Activated T-cell treated with anti-CD3 and anti-CD28 coated beads, Interleukin-2, amount 50 U/mL, for 72 hours (primary cell): ENCODE data around the gene SLC12A8. TPM values are rescaled to one million over a fixed set of nuclear protein-coding genes. Genes with fewer than 3 reads are reported as not detected.

Experiments used
- ATAC-seq, 2 donors: fragments of 150-1000 bp; cut with Tn5 transposase; replicated peaks in 1 of 2; 2 replicates each; pipeline ENCODE4 v1.10.0; 2021; ENCODE audit warnings: moderate library complexity in 2 of 2, mild to moderate bottlenecking in 1 of 2
- DNase-seq, 2 donors: peaks; one replicate each; pipeline ENCODE4 v3.0.0; 2021 to 2022; ENCODE audit warnings: mixed read lengths in 1 of 2
- H3K27ac Mint-ChIP-seq: one replicate; pipeline ENCODE4 v1.8.0; 2022; ENCODE audit warnings: mild to moderate bottlenecking, moderate library complexity, mixed read lengths
- H3K27me3 Mint-ChIP-seq: one replicate; pipeline ENCODE4 v1.8.0; 2022; ENCODE audit warnings: low read depth, mixed read lengths
- H3K36me3 Mint-ChIP-seq, 2 donors: one replicate each; pipeline ENCODE4 v1.8.0; 2022; ENCODE audit warnings: mixed read lengths in 2 of 2, mild to moderate bottlenecking in 1 of 2; ENCODE audit not compliant: insufficient read depth in 2 of 2
- H3K4me1 Mint-ChIP-seq: one replicate; pipeline ENCODE4 v1.8.0; 2022; ENCODE audit warnings: low read depth, mixed read lengths
- H3K4me3 Mint-ChIP-seq, 2 donors: one replicate each; pipeline ENCODE4 v1.8.0; 2022; ENCODE audit warnings: mild to moderate bottlenecking in 2 of 2, mixed read lengths in 2 of 2, moderate library complexity in 2 of 2
- H3K9me3 Mint-ChIP-seq, 2 donors: one replicate each; pipeline ENCODE4 v1.8.0; 2022; ENCODE audit warnings: mixed read lengths in 2 of 2
- total RNA-seq, 2 donors: library from RNA; stranded (reverse); gene quantifications; one replicate each; pipeline ENCODE4 v1.2.3, GENCODE V29; 2022

Gene SLC12A8
- total RNA-seq, 2 donors from 2014 or later, result 0.53 to 2.2 TPM

DNA sequence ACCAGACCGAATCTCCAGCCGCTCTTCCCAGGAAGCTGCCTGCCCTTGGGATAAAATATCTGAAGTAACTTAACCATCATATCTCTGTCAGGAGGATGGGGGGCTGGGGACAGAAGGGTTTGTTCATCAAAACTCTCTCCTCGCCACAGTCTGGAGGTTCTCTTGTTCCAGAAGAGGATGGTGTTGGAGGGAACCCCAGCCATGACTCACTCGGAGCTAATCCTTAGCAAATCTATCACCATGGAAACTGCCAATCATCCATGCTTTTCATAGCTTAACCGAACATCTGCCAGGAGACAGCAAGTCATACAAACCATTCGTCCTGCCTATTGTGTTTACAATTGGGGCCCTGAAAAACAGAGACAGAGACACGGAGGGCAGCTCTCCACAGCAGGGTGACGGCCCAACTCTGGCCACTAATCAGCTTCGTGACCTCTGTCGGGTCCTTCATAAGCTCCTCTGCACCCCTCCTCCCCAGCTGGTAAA, 83.0 kb downstream of the SLC12A8 start:
- H3K36me3 Mint-ChIP-seq, result peaks cover 0 to 2% of the 10 kb centered on the region in 2 donors
- H3K27ac Mint-ChIP-seq, result no peak overlapping the region
- ATAC-seq (no peak), DNase-seq (no peak)
- no peaks in the 10 kb centered on the region for H3K9me3 Mint-ChIP-seq
- peaks cover 31% of the 10 kb centered on the region for H3K4me1 Mint-ChIP-seq
- no peak overlapping the region for H3K4me3 Mint-ChIP-seq
- peaks cover 29% of the 10 kb centered on the region for H3K27me3 Mint-ChIP-seq

DNA sequence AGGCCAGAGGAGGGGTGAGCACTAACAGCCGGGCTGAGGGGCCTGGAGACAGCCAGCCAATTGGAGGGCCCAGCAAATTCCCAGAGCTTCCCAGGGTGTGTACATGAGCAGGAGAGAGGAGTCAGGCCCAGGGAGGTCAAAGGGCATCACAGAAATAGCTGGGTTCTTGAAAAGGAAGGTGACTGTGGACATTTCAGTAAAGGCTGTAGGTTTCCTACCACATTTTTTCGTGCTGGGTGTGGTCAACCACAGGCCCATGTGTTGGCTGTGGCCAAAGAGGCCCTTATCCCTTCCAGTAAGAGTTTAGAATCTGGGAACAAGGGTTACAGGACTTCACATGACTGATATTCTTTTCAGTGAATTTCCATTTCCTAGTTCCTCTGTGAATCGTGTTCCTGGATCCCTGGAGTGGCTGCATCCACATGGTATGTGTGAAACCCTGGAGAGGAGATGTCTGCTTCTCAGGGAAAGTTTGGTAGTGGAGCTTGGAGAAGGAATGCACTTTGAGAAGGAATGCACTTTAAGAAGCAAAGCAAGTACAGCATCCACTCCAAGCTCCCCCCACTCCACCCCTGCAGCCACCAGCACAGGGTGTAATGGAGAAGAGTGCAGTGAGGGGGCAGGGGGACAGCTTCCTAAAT, 83.6 kb downstream of the SLC12A8 start:
- DNase-seq (no peak), ATAC-seq (no peak)
- H3K4me3 Mint-ChIP-seq, result peak overlapping the region in 1 of 2 donors; percentile 20
- peaks cover 26% of the 10 kb centered on the region for H3K27me3 Mint-ChIP-seq
- no peak overlapping the region for H3K27ac Mint-ChIP-seq
- peaks cover 0 to 2% of the 10 kb centered on the region in 2 donors for H3K36me3 Mint-ChIP-seq
- H3K4me1 Mint-ChIP-seq, result peaks cover 31% of the 10 kb centered on the region
- H3K9me3 Mint-ChIP-seq, result no peaks in the 10 kb centered on the region

DNA sequence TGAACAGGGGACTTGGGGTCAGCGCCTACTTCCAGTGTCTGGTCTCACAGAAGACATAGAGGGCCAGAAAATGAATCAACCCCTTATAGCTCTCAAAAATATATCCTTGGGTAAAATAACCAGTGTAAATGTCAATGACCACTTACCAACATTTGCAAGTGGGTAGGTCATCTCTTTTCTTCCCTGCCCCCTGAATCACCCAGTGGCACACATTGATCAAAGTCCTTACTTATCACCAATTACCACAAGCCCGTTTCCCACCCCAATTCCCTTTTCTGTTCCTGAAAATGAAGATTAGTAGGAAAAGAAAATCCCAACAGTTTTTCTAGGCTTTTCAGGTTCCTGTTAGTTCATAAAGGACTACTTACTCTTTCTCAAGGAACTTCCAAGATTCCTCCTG, 86.2 kb downstream of the SLC12A8 start:
- H3K4me1 Mint-ChIP-seq, result peaks cover 47% of the 10 kb centered on the region

GRCh38 chr3:125125821-125126245, 86.7 kb downstream of the SLC12A8 start:
- no peak overlapping the region for H3K4me3 Mint-ChIP-seq
- H3K36me3 Mint-ChIP-seq, result peaks cover 2% of the 10 kb centered on the region in 2 donors
- no peaks in the 10 kb centered on the region for H3K9me3 Mint-ChIP-seq
- H3K27ac Mint-ChIP-seq, result no peak overlapping the region
- H3K27me3 Mint-ChIP-seq, result peaks cover 22% of the 10 kb centered on the region
- ATAC-seq (peak; percentile 88 to 90), DNase-seq (peak in 1 of 2 donors; percentile 46)
- H3K4me1 Mint-ChIP-seq, result peaks cover 52% of the 10 kb centered on the region

More for the DNA sequence above, 86.2 kb downstream of the SLC12A8 start:
- Mint-ChIP-seq H3K4me3 (no peak overlapping the region), H3K27me3 (peaks cover 22% of the 10 kb centered on the region), H3K9me3 (no peaks in the 10 kb centered on the region), H3K27ac (no peak overlapping the region), H3K36me3 (peaks cover 2% of the 10 kb centered on the region in 2 donors)
- no peak for ATAC-seq
- no peak for DNase-seq

GRCh38 chr3:125123451-125124305, 88.9 kb downstream of the SLC12A8 start:
- Mint-ChIP-seq H3K4me3 (no peak overlapping the region), H3K4me1 (peaks cover 65% of the 10 kb centered on the region), H3K27me3 (peaks cover 20% of the 10 kb centered on the region), H3K9me3 (no peaks in the 10 kb centered on the region), H3K27ac (no peak overlapping the region), H3K36me3 (peaks cover 2% of the 10 kb centered on the region in 2 donors)
- ATAC-seq, result no peak
- DNase-seq, result no peak

- DNase-seq, result peak in 1 of 2 donors; percentile 40
- Mint-ChIP-seq H3K9me3 (no peaks in the 10 kb centered on the region), H3K4me1 (peaks cover 61% of the 10 kb centered on the region), H3K27ac (no peak overlapping the region), H3K27me3 (peaks cover 9% of the 10 kb centered on the region), H3K36me3 (peaks cover 0 to 2% of the 10 kb centered on the region in 2 donors), H3K4me3 (peak overlapping the region; percentile 2 to 47)
- ATAC-seq, result peak in 1 of 2 donors; percentile 49
Observed at GRCh38 chr3:125121246-125122010, 91.1 kb downstream of the SLC12A8 start.

DNA sequence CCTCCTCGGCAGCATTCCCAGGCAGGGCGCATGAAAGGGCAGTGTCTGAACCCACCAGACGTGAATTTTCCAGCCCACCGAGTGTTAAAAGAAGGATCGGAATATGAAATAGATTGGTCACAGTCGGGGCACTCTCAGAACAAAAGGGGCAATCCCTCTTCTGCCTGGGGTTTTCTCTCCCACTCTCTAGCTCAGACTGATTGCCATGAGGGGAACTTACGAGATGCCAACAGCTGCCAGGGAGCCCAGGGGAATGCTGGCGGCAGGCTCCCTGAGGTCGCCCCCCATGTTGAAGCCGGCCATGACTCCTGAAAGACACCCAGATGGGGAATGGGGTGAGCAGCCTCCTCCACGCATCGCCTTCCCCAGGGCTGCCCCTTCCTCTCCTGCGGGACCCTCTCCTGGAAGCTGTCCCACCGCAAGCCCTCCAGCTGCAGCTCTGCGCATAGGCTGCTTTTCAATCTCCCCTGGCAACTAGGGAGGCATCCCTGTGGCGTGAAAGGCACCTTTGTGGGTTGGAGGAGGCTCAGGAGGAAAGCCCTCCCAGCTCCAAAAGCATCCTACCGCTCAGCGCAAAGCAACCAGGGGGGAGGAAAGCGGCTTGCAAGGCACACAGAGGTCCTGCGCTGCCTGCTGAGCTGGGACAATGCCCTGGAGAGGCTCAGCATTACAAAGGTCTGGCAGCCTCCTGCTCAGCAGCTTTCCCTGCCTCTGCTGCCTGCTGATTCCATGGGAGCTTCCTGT, 92.0 kb downstream of the SLC12A8 start:
- H3K4me3 Mint-ChIP-seq, result peak overlapping the region in 1 of 2 donors; percentile 47
- H3K36me3 Mint-ChIP-seq, result peaks cover 0 to 2% of the 10 kb centered on the region in 2 donors
- H3K4me1 Mint-ChIP-seq, result peaks cover 57% of the 10 kb centered on the region

DNA sequence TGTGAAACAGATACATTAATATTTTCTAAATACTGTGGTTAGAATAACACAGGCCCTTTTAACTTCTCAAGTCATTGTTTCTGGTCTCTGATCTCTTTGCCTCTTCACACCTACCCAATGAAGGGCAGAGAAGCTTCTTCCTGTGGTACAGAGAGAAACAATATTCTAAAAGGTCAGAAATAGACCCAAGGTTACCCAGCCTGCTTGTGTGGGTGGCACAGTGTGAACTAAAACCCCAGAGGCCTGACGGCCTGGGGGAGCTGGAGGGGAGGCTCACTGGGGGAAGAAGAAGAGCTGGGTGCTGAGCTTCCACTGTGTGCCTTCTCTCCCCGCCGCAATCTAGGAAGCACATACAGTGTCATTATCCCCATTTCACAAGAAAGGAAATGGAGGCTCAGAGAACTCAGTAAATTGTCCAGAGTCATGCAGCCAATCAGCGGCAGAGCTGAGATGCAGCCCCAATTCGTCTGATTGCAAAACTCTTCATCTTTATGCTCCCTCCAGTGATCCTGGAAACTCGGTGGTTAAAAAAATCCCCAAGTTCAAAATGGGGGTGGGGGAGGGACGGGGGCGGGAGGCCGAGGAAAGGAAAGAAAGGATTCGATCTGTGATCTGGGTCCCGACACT, 92.7 kb downstream of the SLC12A8 start:
- Mint-ChIP-seq H3K4me3 (peak overlapping the region; percentile 37 to 66), H3K27ac (no peak overlapping the region), H3K27me3 (peaks cover 18% of the 10 kb centered on the region), H3K9me3 (no peaks in the 10 kb centered on the region), H3K4me1 (peaks cover 54% of the 10 kb centered on the region), H3K36me3 (peaks cover 0 to 2% of the 10 kb centered on the region in 2 donors)
- ATAC-seq, result peak; percentile 73 to 80
- peak in 1 of 2 donors; percentile 34 for DNase-seq

More for the DNA sequence above, 92.0 kb downstream of the SLC12A8 start:
- no peak for DNase-seq
- H3K27ac Mint-ChIP-seq, result no peak overlapping the region
- no peaks in the 10 kb centered on the region for H3K9me3 Mint-ChIP-seq
- no peak for ATAC-seq
- peaks cover 11% of the 10 kb centered on the region for H3K27me3 Mint-ChIP-seq

- no peaks in the 10 kb centered on the region for H3K36me3 Mint-ChIP-seq
- peaks cover 54% of the 10 kb centered on the region for H3K4me1 Mint-ChIP-seq
- no peak overlapping the region for H3K27ac Mint-ChIP-seq
- H3K4me3 Mint-ChIP-seq, result no peak overlapping the region
- no peak for DNase-seq
- H3K27me3 Mint-ChIP-seq, result peaks cover 29% of the 10 kb centered on the region
- no peaks in the 10 kb centered on the region for H3K9me3 Mint-ChIP-seq
- ATAC-seq, result no peak
Observed at GRCh38 chr3:125118600-125118999, 93.9 kb downstream of the SLC12A8 start.

DNA sequence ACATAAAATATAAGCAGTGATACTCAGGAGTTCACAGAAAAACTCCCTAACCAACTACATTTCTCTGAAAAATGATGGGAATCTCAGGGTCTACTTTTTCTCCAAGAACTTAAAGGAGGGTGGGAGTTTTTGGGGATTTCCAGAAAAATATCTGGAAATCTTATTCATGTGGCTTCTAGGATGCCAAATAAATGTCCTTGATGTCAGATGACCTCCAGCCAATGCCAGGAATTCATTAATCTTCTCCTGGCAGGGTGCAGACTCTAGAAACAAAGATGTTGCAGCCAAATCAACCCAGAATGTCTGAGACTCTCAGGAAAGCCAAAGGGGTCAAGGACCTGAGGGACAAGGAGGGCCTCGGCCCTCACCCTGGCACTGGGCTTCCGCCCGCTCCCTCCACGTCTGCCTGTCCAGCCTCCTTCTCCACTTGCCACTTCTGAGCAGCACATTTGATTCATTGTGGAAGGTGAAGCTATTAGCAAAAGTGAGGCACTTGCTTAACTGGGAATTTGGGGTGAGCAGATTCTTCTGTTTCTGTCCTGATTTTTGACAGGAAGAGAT, 94.8 kb downstream of the SLC12A8 start:
- ATAC-seq (no peak), DNase-seq (no peak)
- H3K36me3 Mint-ChIP-seq, result no peaks in the 10 kb centered on the region
- H3K4me3 Mint-ChIP-seq, result no peak overlapping the region
- no peak overlapping the region for H3K27ac Mint-ChIP-seq
- H3K4me1 Mint-ChIP-seq, result peaks cover 52% of the 10 kb centered on the region
- H3K9me3 Mint-ChIP-seq, result no peaks in the 10 kb centered on the region
- peaks cover 35% of the 10 kb centered on the region for H3K27me3 Mint-ChIP-seq

- H3K36me3 Mint-ChIP-seq, result no peaks in the 10 kb centered on the region
- H3K4me1 Mint-ChIP-seq, result peaks cover 42% of the 10 kb centered on the region
Observed at GRCh38 chr3:125116311-125117080, 96.1 kb downstream of the SLC12A8 start.

More at GRCh38 chr3:125116311-125117080, 96.1 kb downstream of the SLC12A8 start:
- Mint-ChIP-seq H3K27ac (no peak overlapping the region), H3K27me3 (peaks cover 39% of the 10 kb centered on the region), H3K4me3 (no peak overlapping the region), H3K9me3 (no peaks in the 10 kb centered on the region)
- ATAC-seq, result no peak
- no peak for DNase-seq
